HL-60 (cell line): Measurements from ENCODE around the gene LILRA6.
"Not testable (repeated sequence)": the region's sequence is repeated elsewhere in the genome, so short reads cannot be mapped to it uniquely, and the experiment has no call there.

Experiments used
- CTCF ChIP-seq: IDR thresholded peaks from one replicate; pipeline ENCODE4 v1.5.1; 2011; ENCODE audit warnings: low read length, control low read depth, inconsistent platforms; ENCODE audit not compliant: insufficient read depth
- GABPA ChIP-seq: IDR thresholded peaks from 2 replicates; pipeline ENCODE4 v1.6.1; 2012; ENCODE audit warnings: low read depth
- POLR2AphosphoS5 ChIP-seq: IDR thresholded peaks from 2 replicates; pipeline ENCODE4 v1.6.1; 2012; ENCODE audit warnings: low read depth
- REST ChIP-seq: IDR thresholded peaks from 2 replicates; pipeline ENCODE4 v1.6.1; 2012; ENCODE audit warnings: low read depth; ENCODE audit not compliant: insufficient replicate concordance

- TF ChIP-seq CTCF, POLR2AphosphoS5, REST, GABPA: not testable (repeated sequence)
Observed at GRCh38 chr19:54278571-54279195, 36.1 kb upstream of the LILRA6 start.
